HT-29 (cell line): ENCODE results near the gene CHCHD6. TPM values are rescaled to one million over a fixed set of nuclear protein-coding genes. Genes with fewer than 3 reads are reported as not detected.
A peak's percentile ranks its signal among the peaks of the same experiment; 100 is the strongest.

Experiments
- DNase-seq: peaks from one replicate; pipeline ENCODE4 v3.0.0-alpha.2; 2015; ENCODE audit warnings: low spot score
- total RNA-seq: library from RNA; depleted of rRNA; stranded (reverse); fragments of >200 nt; shearing (Covaris generic); gene quantifications from 2 replicates; pipeline ENCODE4 v1.2.3, GENCODE V29; 2014

Gene CHCHD6
- total RNA-seq, 1 experiment from 2014 or later, result 36.8 TPM

DNA sequence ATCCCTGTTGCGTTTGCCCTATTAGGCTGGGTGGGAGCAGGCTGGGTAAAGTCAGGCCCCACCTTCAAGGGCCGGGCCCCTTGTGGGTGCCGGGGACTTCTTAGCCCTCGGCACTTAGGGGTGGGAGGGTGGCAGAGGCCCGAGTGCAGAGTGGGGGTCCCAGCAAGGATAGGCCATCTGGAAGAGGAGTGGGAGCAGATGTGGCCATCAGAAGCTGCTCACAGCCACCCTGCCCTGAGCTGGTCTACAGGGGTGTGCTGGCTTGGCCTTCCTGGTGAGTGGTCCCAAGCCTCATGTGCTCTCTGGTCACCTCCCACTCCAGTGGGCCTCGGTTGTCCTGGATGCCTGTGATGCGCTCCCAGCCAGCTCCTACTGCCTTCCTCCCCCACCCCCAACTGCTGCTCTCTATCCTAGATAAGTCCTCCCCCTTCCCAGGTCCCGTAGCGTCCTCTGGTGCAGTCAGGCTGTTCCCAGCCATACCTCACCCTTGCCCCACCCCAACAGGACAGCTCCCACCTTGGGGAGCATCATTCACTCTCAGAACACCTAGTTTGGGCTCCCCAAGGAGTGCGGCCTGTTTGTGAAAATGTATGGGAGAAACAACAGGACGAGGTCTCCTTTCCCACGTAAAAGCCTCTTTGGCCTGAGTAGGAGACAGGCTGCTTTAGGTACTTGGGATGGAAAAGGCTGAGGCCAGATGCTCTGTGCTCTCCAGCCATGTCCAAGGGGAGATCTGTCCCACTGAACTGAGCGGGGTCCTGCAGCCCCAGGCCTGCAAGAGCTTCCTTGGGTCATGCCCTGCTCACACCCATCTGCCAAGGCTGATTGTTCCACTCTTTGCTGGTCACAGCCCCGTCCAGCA lies 254.0 kb downstream of the CHCHD6 start:
- DNase-seq, result no peak

DNA sequence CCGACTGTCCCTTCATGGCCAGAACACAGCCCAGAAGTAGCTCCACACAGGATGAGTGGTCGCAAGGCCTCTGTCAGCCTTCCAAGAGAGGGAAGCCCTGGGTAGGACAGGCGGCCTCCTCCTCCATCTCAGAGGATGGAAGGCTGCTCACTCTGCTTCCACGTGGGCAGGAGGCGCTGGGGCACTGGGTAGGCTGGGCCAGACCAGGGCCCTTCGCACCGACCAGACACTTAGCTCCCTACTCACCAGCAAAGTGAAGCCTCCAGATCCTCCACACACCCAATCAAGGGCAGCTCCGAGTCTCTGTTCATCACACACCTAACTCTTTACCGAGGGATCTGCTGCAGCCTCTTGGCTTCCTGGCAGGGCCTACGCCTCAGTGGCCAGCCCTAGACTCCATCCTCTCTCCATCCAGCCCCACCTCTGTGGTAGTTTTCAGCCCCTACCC lies 254.6 kb downstream of the CHCHD6 start:
- no peak for DNase-seq

DNA sequence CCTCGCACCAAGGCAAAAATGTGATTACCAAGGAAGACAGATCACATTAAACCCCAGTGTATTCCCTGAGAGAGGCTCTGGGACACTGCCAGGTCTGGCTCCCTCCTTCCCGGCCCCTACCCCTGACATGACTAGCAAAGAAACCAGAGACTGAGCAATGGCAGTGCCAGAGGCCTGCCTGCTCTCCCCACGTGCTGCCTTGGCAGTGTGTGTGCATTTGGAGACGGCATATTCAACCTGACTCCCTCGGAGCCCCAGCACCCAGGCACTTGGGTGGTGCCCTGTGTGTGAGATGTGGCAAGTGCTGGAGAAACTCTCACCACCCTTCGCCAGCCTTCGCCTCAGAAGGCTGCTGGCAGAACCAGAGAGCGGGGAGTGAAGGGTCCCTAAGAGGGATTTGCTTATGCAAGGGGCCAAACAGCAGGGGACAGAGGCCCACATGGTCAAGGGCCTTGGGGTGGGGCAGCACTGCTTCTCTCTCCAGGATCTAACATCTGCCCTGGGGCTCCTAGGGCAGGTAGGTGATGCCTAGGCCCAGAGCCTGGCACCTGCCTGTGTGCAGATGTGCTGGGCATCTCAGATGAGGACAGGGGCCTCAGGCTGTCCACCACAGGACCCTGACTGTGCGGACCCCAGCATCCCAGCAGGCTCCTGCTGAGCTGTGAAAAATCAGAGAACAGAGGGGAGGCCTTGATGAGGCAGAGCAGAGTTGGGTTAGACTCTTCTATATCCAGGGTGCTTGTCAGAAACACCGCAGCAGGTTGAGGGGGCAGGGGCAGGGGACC lies 255.3 kb downstream of the CHCHD6 start:
- DNase-seq, result no peak

GRCh38 chr3:126959921-126960603 lies 256.0 kb downstream of the CHCHD6 start:
- DNase-seq, result peak; percentile 81

- DNase-seq, result peak; percentile 66
Observed at GRCh38 chr3:126960604-126960995, 256.6 kb downstream of the CHCHD6 start.

GRCh38 chr3:126961191-126961790 lies 257.3 kb downstream of the CHCHD6 start:
- DNase-seq, result peak; percentile 62

- no peak for DNase-seq
Observed at GRCh38 chr3:126961791-126962461, 257.9 kb downstream of the CHCHD6 start.

GRCh38 chr3:126962756-126963155 lies 258.7 kb downstream of the CHCHD6 start:
- DNase-seq, result no peak

DNA sequence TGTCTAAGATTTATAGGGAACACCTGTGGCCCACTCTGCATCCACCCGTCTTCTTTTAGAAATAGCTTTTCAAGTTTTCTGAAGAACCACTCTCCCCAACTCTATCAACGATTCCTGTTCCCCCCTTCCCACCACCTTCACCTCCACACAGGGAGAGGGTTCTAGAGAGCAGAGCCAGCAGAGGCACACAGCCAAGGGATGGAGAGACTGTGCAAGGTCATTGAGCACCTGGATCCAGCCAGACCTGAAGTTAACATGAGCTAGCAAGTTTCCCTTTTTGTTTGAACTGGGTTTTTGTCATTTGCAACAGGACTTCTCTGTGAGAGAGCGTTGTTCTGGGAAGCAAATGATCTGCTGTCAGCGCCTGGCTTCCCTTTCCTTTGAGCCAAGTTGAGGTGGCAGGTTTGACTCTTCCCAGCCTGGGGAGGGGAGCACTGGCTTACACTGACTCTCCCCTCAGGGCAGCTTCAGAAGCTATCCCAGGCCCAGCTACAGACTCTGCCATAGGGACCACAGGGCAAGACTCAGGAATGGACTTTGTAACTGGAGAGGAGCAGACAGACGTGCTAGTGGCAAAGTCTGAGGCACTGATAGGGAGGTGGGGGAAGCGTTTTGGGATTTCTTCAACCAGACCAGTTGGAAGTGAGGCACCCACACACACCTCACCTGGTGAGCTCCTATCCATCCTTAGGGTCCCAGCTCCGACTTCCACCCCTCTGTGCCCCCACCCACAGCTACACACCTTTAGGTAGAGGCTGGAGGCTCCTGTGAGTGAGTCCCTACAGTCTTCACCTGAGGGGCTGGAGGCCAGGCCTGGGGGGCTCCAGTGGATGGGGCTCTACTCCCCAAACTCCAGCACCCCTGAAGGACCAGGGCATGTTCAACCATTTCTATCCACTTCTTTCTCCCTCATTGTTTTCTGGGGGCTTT lies 259.5 kb downstream of the CHCHD6 start:
- no peak for DNase-seq

DNA sequence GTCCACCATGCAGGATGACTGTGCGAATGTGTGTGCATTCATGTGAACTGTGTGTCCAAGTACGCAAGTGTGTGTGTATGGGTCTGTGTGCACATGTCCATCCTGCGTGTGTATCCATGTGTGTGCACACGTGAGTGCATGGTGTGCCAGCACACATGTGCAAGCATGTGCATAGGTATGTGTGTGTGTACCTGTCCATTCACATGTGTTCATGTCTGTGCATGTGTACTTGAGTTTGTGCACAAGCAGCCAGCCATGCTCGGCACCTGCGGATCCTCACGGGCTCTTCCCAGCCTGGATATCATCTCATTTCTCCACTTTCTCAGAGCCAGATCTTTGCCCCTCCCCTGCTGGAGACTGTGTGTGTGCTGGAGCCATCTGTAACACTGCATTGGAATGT lies 260.2 kb downstream of the CHCHD6 start:
- DNase-seq, result no peak

GRCh38 chr3:126964950-126965349 lies 260.9 kb downstream of the CHCHD6 start:
- DNase-seq, result no peak

GRCh38 chr3:126965526-126966080 lies 261.6 kb downstream of the CHCHD6 start:
- DNase-seq, result no peak

- no peak for DNase-seq
Observed at GRCh38 chr3:126967386-126967785, 263.3 kb downstream of the CHCHD6 start.

DNA sequence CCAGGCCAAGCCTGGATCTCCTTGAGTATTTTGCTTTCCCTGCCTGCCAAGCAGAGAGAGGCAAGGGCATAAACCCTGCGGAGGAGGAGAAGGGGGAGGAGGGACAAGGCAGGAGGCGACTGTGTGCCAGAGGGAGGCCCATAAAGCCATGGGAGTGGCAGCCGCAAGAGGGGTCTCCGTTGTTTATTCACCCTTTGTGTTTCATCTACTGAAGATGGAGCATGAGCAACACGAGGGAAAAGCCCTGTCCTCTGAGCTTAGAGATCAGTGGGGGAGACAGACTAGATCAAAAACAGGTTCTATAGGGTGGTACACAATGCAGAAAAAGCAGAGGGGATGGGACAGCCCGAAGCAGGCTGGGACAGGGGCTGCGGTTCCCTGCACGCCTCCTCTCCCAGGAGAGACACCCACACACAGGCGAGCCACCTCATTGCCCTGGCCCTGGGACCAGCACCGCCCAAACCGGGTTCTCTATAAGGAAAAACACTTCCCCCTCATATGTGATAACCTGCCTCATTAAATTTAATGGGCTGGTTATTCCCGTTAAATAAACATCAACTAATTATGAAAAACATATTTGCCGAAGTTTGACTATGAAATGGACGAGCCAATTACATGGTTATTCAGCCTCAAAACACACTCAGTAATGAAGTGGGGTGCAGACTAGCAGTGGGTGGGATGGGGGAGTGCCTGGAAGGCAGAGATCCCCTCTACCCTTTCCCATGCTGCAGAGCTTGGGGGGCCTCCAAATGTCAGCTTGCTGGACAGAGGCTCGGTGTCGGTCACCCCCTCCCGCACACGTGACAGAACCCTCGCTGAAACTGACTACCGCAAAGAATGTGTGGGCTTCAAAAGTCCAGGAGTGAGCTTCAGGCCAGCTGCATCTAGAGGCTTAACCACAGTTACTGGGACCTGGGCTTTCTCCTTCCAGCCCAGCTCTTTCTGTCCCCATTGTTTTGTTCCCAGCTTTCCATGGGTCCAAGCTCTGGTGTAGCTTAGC lies 264.7 kb downstream of the CHCHD6 start:
- no peak for DNase-seq

- DNase-seq, result no peak
Observed at GRCh38 chr3:126969586-126969985, 265.5 kb downstream of the CHCHD6 start.

DNA sequence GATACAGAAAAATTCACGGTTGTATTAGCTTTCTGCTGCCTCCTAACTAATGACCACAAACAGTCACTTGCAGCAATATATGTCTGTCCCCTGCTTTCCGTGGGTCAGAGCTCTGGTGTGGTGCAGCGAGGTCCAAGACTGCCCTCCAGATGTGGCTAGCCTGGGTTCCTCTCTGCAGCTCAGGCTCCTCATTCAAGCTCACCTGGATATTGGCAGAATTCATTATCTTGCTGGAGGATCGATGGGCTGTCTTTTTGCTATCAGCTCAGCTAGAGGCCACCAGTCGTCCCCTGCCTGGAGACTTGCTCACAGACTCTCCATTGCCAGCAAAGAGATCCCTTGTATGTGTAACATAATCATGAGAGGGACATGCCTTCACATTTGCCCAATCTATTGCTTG lies 266.1 kb downstream of the CHCHD6 start:
- no peak for DNase-seq

DNA sequence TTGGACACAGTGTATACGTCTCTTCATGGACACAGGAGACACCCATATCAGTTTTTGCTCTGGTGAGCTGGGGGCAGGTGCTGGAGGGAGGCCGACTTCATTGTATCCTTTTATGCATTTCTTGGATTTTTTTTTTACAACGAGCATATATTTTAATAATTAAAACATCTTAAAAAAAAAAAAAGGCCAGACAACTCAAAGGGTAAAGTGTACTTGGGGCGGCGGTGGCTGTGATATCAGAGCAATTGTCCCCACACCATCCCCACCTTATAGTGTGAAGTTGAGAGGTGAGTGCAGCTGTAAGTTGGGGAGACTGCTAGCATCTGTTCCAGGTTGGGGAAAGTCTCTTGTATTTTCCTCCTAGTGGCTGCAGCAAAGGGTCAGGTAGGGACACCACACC lies 266.9 kb downstream of the CHCHD6 start:
- no peak for DNase-seq

DNA sequence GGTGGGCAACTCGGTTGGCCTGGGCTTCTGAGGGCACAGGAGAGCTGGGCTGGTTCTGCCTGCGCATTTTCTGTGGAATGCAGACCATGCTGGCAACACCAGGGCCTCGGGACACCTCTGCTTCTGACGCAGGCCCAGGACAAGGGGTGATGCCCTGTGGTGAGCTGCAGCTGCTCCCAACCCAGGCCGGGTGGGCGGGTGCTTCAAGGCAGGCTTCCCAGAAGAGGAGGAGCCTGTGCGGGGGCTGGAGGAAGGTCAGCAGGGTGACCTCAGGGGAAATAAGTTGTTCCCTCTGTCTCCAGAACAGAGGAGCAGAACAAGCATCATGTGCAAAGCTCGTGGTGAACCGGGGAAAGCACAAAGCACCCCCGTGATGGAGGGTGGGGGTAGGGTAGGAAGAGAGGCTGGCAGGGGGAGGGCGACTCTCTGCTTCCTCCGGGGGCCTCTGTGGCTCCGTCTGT lies 267.9 kb downstream of the CHCHD6 start:
- DNase-seq, result no peak
